Gastroesophageal sphincter (tissue), 4 donors: Measurements from ENCODE around the gene PRKACA. TPM values are rescaled to one million over a fixed set of nuclear protein-coding genes. Genes with fewer than 3 reads are reported as not detected.

Experiments
- ATAC-seq: fragments of 150-250 bp; one replicate; pipeline ENCODE4 v1.9.1; 2016; ENCODE audit warnings: mild to moderate bottlenecking, moderate library complexity
- H3K27ac ChIP-seq, 4 donors: fragments of 200-600 bp; sonication (generic) in 3 of 4; 1 replicate in 3 of 4; 2 replicates in 1 of 4; pipeline ENCODE4 v1.5.1; 2016 to 2019
- H3K27me3 ChIP-seq: fragments of 200-600 bp; sonication (generic); one replicate; pipeline ENCODE4 v1.5.1; 2019
- H3K36me3 ChIP-seq, 2 donors: fragments of 200-600 bp; sonication (generic); one replicate each; pipeline ENCODE4 v1.5.1; 2019; ENCODE audit warnings: control low read depth in 1 of 2
- H3K4me1 ChIP-seq, 3 donors: fragments of 200-600 bp; sonication (generic); 1 replicate in 2 of 3; 2 replicates in 1 of 3; pipeline ENCODE4 v1.5.1; 2016 to 2019; ENCODE audit warnings: control low read depth in 2 of 3
- H3K4me3 ChIP-seq, 2 donors: fragments of 200-600 bp; sonication (generic); one replicate each; pipeline ENCODE4 v1.5.1; 2019; ENCODE audit warnings: mild to moderate bottlenecking in 1 of 2, moderate library complexity in 1 of 2
- H3K9me3 ChIP-seq, 3 donors: fragments of 200-600 bp; sonication (generic); one replicate each; pipeline ENCODE4 v1.5.1; 2017 to 2019; ENCODE audit warnings: control low read depth in 2 of 3
- CTCF ChIP-seq, 4 experiments: fragments of 200-600 bp in 2 of 4; fragments of 450-650 bp in 2 of 4; sonication (generic) in 1 of 4; IDR thresholded peaks; one replicate each; pipeline ENCODE4 v1.5.1; 2017 to 2019; ENCODE audit warnings: antibody characterized with exemption in 4 of 4, mild to moderate bottlenecking in 2 of 4, moderate library complexity in 2 of 4
- EP300 ChIP-seq: sonication (generic); formaldehyde crosslinking; IDR thresholded peaks from one replicate; pipeline ENCODE4 v1.6.1; 2017; ENCODE audit warnings: antibody characterized with exemption, mild to moderate bottlenecking
- POLR2A ChIP-seq, 2 donors: fragments of 450-650 bp; IDR thresholded peaks; one replicate each; pipeline ENCODE4 v1.6.1; 2017; ENCODE audit warnings: antibody characterized with exemption in 2 of 2, mild to moderate bottlenecking in 2 of 2, moderate library complexity in 1 of 2
- POLR2AphosphoS5 ChIP-seq: sonication (generic); formaldehyde crosslinking; IDR thresholded peaks from one replicate; pipeline ENCODE4 v1.6.1; 2017; ENCODE audit warnings: antibody characterized with exemption
- WGBS, 2 donors: methylation state at CpG; one replicate each; pipeline ENCODE4 v1.1.5; 2018; ENCODE audit warnings: low coverage in 1 of 2; 5-methylcytosine and 5-hydroxymethylcytosine counted together
- total RNA-seq, 4 donors: library from RNA; depleted of rRNA; stranded (reverse); fragments of >200 nt; gene quantifications; one replicate each; pipeline ENCODE4 v1.1.0, GENCODE V29; 2016

PRKACA gene
- total RNA-seq, 4 donors from 2014 or later, result 62.3 to 138 (median 76.6) TPM

DNA sequence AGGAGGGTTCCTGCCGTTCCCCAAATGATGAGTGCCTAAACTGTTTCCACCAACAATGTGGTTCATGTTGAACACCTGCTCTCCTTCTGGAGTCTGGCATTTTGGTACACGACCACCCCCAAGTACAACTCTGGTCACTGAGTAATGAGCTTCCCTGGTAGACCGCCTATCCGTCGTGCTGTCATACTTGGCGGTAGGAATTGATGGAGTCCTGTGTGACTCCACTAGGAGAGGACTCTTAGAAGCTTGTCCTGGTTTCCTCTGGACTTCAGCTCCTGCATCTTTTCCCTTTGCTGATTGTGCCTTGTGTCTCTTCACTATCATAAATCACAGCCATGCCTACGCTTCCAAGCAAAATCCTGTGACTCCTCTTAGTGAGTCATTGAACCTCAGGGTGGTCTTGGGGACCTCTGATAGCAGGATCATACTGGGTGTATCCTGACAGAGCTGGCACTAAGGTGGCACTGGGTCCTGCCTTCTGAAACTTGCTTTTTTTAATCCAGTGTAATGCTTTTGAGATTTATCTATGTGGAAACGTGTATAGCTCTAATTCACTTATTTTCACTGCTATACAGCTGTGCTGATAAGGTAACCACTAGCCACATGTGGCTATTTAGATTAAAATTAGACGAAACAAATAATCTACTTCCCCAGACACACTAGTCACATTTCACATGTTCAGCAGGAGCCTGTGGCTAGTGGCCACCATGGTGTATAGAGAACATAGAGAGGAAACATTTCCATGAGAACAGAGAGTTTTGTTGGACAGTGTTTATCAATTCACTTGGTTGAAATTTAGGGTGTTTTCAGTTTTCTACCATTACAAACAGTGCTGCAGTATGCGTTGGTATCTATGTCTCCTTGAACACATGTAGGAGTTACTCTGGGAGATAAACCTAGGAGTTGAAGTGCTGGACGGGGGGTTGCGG lies 25.0 kb upstream of the PRKACA start:
- no peak overlapping the region for H3K27ac ChIP-seq
- no peaks in the 10 kb centered on the region for H3K9me3 ChIP-seq
- no peak for ATAC-seq
- peaks cover 0 to 27% (median 13%) of the 10 kb centered on the region in 3 donors for H3K4me1 ChIP-seq
- no peak overlapping the region for H3K4me3 ChIP-seq
- 89 to 92% methylated on average over 9 to 10 of the region's 12 CpGs for whole genome bisulfite sequencing, 2 donors
- H3K36me3 ChIP-seq, result no peaks in the 10 kb centered on the region
- TF ChIP-seq POLR2A (IDR thresholded peaks at IDR 0.05), result no peak
- no peak for TF ChIP-seq EP300
- no peak for TF ChIP-seq POLR2AphosphoS5
- TF ChIP-seq CTCF (IDR thresholded peaks at IDR 0.05), result no peak
- H3K27me3 ChIP-seq, result no peaks in the 10 kb centered on the region

DNA sequence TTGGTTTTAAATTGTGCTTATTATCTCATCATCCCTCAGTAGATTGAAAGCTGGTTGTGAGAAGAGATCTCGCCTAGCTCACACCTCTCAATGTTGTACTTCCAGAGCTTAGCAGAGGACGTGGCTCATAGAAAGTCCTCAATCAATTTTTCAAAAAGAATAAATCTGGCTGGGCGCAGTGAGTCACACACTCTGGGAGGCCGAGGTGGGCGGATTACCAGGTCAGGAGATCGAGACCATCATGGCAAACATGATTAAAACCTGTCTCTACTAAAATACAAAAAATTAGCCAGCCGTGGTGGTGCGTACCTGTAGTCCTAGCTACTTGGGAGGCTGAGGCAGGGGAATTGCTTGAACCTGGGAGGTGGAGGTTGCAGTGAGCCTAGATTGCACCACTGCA lies 23.5 kb upstream of the PRKACA start:
- no peak for TF ChIP-seq EP300
- no peak for TF ChIP-seq POLR2AphosphoS5
- TF ChIP-seq CTCF (IDR thresholded peaks at IDR 0.05), result no peak
- TF ChIP-seq POLR2A (IDR thresholded peaks at IDR 0.05), result no peak
- H3K27ac ChIP-seq, result no peak overlapping the region
- WGBS, 2 donors, result 95 to 100% methylated on average over 1 to 7 of the region's 8 CpGs
- H3K27me3 ChIP-seq, result no peaks in the 10 kb centered on the region
- H3K4me3 ChIP-seq, result no peak overlapping the region
- no peak for ATAC-seq
- H3K9me3 ChIP-seq, result no peaks in the 10 kb centered on the region
- peaks cover 0 to 35% (median 16%) of the 10 kb centered on the region in 3 donors for H3K4me1 ChIP-seq
- H3K36me3 ChIP-seq, result no peaks in the 10 kb centered on the region

- TF ChIP-seq POLR2A (IDR thresholded peaks at IDR 0.05), result no peak
- TF ChIP-seq CTCF (IDR thresholded peaks at IDR 0.05), result no peak
- TF ChIP-seq POLR2AphosphoS5, result no peak
- TF ChIP-seq EP300, result no peak
- Histone ChIP-seq H3K27ac (no peak overlapping the region), H3K9me3 (no peaks in the 10 kb centered on the region), H3K4me1 (peaks cover 0 to 42% (median 19%) of the 10 kb centered on the region in 3 donors), H3K27me3 (no peaks in the 10 kb centered on the region), H3K36me3 (no peaks in the 10 kb centered on the region), H3K4me3 (no peak overlapping the region)
- ATAC-seq, result no peak
- 73 to 81% methylated on average over 5 to 6 of the region's 9 CpGs for WGBS, 2 donors
Measured at GRCh38 chr19:14139944-14140343, 22.4 kb upstream of the PRKACA start.

DNA sequence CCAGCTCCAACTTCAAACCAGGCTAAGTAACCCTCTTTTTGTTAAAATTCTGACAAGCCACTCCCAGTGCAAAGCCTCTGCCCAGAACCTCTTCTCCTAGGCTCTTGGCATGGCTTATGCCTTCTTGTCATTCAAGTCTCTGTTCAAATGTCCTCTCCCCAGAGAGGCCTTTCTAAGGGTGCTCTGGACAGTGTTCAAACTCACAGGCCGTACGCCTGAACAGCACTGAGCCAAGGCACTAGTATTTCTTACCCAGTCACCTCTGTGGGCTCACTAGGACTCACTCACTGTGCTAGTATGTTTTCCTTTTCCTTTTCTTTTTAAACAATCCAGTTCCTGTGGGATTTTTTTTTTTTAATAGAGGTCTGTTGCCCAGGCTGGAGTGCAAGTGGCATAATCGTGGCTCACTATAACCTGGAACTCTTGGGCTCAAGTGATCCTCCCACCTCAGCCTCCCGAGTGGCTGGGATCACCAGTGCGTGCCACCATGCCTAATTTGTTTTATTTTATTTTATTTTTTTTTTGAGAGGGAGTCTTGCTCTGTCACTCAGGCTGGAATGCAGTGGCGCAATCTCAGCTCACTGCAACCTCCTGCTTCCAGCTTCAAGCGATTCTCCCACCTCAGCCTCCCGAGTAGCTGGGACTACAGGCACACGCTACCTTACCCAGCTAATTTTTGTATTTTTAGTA lies 21.2 kb upstream of the PRKACA start:
- no peak for TF ChIP-seq EP300
- no peak for TF ChIP-seq POLR2AphosphoS5
- no peak for TF ChIP-seq CTCF (IDR thresholded peaks at IDR 0.05)
- TF ChIP-seq POLR2A (IDR thresholded peaks at IDR 0.05), result no peak
- Histone ChIP-seq H3K4me1 (peaks cover 0 to 42% (median 19%) of the 10 kb centered on the region in 3 donors), H3K9me3 (no peaks in the 10 kb centered on the region), H3K27ac (peak overlapping the region; percentile 6 to 97 (median 77)), H3K4me3 (no peak overlapping the region), H3K36me3 (no peaks in the 10 kb centered on the region), H3K27me3 (no peaks in the 10 kb centered on the region)
- no peak for ATAC-seq
- WGBS, 2 donors, result 28 to 60% methylated on average over 5 to 6 of the region's 9 CpGs
